ENCODE data around the gene CYP24A1. TPM values are rescaled to one million over a fixed set of nuclear protein-coding genes. Genes with fewer than 3 reads are reported as not detected.
"Not testable (repeated sequence)": the region's sequence is repeated elsewhere in the genome, so short reads cannot be mapped to it uniquely, and the experiment has no call there.

CYP24A1 gene
- total RNA-seq, 4 donors from 2014 or later: not detected

DNA sequence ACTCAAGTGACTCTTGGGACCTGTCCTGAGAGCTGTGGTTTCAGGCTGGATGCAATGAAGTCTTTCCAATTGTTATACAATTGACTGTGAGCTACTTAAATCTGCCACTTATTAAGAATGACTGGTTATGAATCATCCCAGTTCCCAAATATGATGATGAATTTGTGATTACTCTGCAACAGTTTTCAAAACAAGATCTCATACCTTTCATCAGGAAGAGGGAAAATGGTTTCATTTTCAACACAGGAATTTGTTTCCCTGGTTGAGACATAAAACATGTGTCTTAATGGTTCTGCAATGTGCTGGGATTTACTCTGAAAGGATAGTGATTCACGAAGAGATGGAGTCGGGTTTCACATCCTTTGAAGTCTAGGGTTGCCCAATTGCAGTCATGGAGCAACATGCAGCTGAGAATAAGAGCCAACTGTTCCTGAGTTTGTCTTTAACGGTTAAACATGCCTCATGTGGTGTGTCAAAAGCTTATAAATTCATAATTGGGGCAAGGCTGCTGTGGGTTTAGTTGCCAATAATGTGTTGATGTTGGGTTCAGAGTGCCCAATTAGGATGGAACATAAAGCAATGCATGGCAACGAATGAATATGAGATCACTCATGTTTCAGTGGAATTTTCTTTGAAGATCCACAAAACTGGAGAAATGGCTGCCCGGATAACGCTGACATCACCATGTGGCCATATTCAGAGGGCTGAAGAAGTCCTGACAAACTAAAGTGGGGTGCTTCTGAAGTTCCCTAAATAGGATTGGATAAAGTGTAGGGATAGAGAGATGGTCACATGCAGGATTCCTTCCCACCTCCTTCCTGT, 41.0 kb downstream of the CYP24A1 start:
- intact Hi-C loops (cut with DNase I; ENCODE audit: low total_unique reads) (no loop called here), in situ Hi-C loops (cut with MboI; ENCODE audit: low pct_ligation_motif_present in 1 of 4, low pct_unique_long_range_greater_than_20kb in 1 of 4, low sequenced_read_pairs in 3 of 4) (no loop called here)
- Histone ChIP-seq H3K4me1 (peaks cover 0 to 24% (median 7%) of the 10 kb centered on the region in 4 donors), H3K27ac (peak overlapping the region; percentile 41 to 71 (median 57)), H3K9me3 (no peaks in the 10 kb centered on the region), H3K4me3 (no peak overlapping the region), H3K27me3 (no peaks in the 10 kb centered on the region), H3K36me3 (no peaks in the 10 kb centered on the region)
- peak; percentile 24 for DNase-seq
- TF ChIP-seq POLR2AphosphoS5 (IDR thresholded peaks at IDR 0.05) (peak; percentile 33 to 66 (median 45)), EP300 (IDR thresholded peaks at IDR 0.05; ENCODE audit: low read depth) (no peak), POLR2A (IDR thresholded peaks at IDR 0.05) (no peak)
- TF ChIP-seq, protein P1, sequence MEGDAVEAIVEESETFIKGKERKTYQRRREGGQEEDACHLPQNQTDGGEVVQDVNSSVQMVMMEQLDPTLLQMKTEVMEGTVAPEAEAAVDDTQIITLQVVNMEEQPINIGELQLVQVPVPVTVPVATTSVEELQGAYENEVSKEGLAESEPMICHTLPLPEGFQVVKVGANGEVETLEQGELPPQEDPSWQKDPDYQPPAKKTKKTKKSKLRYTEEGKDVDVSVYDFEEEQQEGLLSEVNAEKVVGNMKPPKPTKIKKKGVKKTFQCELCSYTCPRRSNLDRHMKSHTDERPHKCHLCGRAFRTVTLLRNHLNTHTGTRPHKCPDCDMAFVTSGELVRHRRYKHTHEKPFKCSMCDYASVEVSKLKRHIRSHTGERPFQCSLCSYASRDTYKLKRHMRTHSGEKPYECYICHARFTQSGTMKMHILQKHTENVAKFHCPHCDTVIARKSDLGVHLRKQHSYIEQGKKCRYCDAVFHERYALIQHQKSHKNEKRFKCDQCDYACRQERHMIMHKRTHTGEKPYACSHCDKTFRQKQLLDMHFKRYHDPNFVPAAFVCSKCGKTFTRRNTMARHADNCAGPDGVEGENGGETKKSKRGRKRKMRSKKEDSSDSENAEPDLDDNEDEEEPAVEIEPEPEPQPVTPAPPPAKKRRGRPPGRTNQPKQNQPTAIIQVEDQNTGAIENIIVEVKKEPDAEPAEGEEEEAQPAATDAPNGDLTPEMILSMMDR (IDR thresholded peaks at IDR 0.05): no peak
- WGBS, 2 donors (ENCODE audit: low coverage in 1 of 2): 21 to 33% methylated on average over 5 to 6 of the region's 6 CpGs

DNA sequence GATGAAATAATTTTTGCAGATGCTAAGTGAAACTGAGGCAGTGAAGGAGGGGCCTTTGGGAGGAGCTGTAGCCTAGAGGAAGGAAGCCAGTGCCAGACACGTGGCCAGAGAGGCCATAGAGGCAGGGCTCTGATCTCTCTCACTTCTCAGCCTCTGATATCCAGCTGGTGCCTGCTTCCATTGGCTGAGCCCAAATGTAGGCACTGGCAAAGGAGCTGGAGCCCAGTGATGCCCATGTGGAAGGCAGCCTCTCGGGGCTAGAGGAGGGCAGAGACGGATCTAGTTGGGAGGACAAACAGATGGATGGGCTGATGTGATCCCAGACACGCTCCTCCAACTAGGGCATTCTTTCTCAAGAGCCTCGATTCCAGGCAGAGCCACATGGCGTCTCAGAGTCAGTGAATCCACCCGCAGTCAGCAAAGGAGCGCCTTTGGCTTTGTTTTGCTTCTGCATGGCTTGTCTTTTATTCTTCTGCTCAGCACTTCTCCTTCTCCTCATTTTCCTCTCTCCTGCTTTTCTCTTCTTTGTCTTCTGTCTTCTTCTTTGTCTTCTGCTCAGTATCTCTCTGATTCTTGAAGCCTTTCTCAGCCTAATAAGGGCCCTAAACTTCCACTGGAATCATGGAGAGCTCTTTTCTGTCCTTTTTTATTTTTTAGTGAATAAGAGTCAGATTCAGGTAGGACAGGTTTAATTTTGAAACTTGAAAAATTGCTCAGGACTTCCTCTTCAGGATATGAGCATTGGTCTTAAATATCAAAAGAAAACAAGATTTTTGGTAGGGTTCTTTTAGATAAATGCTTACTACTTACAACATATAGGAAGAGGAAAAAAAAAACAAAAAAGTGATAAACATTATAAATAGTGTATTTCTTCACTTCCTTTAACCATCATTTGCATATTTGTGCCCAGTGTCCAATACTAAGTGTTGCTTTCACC, 41.8 kb downstream of the CYP24A1 start:
- H3K4me3 ChIP-seq: no peak overlapping the region
- in situ Hi-C loops (cut with MboI; ENCODE audit: low pct_ligation_motif_present in 1 of 4, low pct_unique_long_range_greater_than_20kb in 1 of 4, low sequenced_read_pairs in 3 of 4) (no loop called here), intact Hi-C loops (cut with DNase I; ENCODE audit: low total_unique reads) (no loop called here)
- H3K9me3 ChIP-seq: no peaks in the 10 kb centered on the region
- H3K36me3 ChIP-seq: no peaks in the 10 kb centered on the region
- peaks cover 0 to 24% (median 7%) of the 10 kb centered on the region in 4 donors for H3K4me1 ChIP-seq
- DNase-seq: no peak
- H3K27ac ChIP-seq: peak overlapping the region in 3 of 4 donors; percentile 41 to 71 (median 53)
- WGBS, 2 donors (ENCODE audit: low coverage in 1 of 2): 91 to 100% methylated on average over 1 to 8 of the region's 8 CpGs
- TF ChIP-seq POLR2AphosphoS5 (IDR thresholded peaks at IDR 0.05) (no peak), POLR2A (IDR thresholded peaks at IDR 0.05) (no peak), EP300 (IDR thresholded peaks at IDR 0.05; ENCODE audit: low read depth) (no peak)
- TF ChIP-seq, protein P1 (IDR thresholded peaks at IDR 0.05): no peak
- no peaks in the 10 kb centered on the region for H3K27me3 ChIP-seq

DNA sequence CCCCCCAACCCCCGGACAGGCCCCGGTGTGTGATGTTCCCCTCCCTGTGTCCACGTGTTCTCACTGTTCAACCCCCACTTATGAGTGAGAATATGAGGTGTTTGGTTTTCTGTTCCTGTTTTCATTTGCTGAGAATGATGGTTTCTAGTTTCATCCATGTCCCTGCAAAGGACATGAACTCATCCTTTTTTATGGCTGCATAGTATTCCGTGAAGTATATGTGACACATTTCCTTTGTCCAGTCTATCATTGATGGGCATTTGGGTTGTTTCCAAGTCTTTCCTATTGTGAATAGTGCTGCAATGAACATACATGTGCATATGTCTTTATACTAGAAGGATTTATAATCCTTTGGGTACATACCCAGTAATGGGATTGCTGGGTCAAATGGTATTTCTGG, 42.7 kb downstream of the CYP24A1 start:
- in situ Hi-C loops (cut with MboI; ENCODE audit: low pct_ligation_motif_present in 1 of 4, low pct_unique_long_range_greater_than_20kb in 1 of 4, low sequenced_read_pairs in 3 of 4); intact Hi-C loops (cut with DNase I; ENCODE audit: low total_unique reads): not testable (repeated sequence)
- peaks cover 0 to 24% (median 7%) of the 10 kb centered on the region in 4 donors for H3K4me1 ChIP-seq

DNA sequence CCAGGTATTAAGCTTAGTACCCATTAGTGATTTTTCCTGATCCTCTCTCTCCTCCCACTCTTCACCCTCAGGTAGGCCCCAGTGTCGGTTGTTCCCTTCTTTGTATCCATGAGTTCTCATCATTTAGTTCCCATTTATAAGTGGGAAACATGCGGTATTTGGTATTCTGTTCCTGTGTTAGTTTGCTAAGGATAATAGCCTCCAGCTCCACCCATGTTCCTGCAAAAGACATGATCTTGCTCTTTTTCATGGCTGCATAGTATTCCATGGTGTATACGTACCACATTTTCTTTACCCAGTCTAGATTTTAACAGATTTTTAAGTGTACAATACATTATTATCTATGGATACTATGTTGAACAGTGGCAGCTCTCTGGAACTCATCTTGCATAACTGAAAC, 44.4 kb downstream of the CYP24A1 start:
- H3K27me3 ChIP-seq: no peaks in the 10 kb centered on the region
- H3K27ac ChIP-seq: no peak overlapping the region
- peaks cover 0 to 24% (median 7%) of the 10 kb centered on the region in 4 donors for H3K4me1 ChIP-seq
- WGBS, 2 donors (ENCODE audit: low coverage in 1 of 2): 86 to 95% methylated on average over 2 to 3 of the region's 3 CpGs
- intact Hi-C loops (cut with DNase I; ENCODE audit: low total_unique reads) (no loop called here), in situ Hi-C loops (cut with MboI; ENCODE audit: low pct_ligation_motif_present in 1 of 4, low pct_unique_long_range_greater_than_20kb in 1 of 4, low sequenced_read_pairs in 3 of 4) (no loop called here)
- no peaks in the 10 kb centered on the region for H3K9me3 ChIP-seq
- DNase-seq: no peak
- TF ChIP-seq, protein P1 (IDR thresholded peaks at IDR 0.05): no peak
- TF ChIP-seq POLR2AphosphoS5 (IDR thresholded peaks at IDR 0.05): no peak
- no peak for TF ChIP-seq POLR2A (IDR thresholded peaks at IDR 0.05)
- no peak for TF ChIP-seq EP300 (IDR thresholded peaks at IDR 0.05; ENCODE audit: low read depth)
- no peak overlapping the region for H3K4me3 ChIP-seq
- H3K36me3 ChIP-seq: no peaks in the 10 kb centered on the region

More for the DNA sequence above, 42.7 kb downstream of the CYP24A1 start:
- not testable (repeated sequence) for H3K4me3 ChIP-seq, DNase-seq, H3K27ac ChIP-seq, H3K27me3 ChIP-seq, H3K9me3 ChIP-seq, H3K36me3 ChIP-seq
- 90 to 97% methylated on average over 2 to 4 of the region's 4 CpGs for WGBS, 2 donors (ENCODE audit: low coverage in 1 of 2)
